ENCODE measurements around the gene SOX18. TPM values are rescaled to one million over a fixed set of nuclear protein-coding genes. Genes with fewer than 3 reads are reported as not detected.

The SOX18 gene
- total and polyA plus RNA-seq, 2 of the 13 experiments (the other 11 are each of a cell fraction or from before 2014, with no cell fraction given) = 1.6 to 1.9 TPM

GRCh38 chr20:64053841-64054661 is 4.6 kb upstream of the SOX18 start (continued):
- TF ChIP-seq HMGXB3 (CRISPR knock-in tag; IDR thresholded peaks at IDR 0.05; ENCODE audit: borderline replicate concordance) = peak; percentile 50; the same call in 1 of the 2 replicates
- TF ChIP-seq ONECUT2 (CRISPR knock-in tag; IDR thresholded peaks at IDR 0.05) = peak; percentile 36; the same call in 1 of the 2 replicates
- TF ChIP-seq ISX (CRISPR knock-in tag; conservative IDR thresholded peaks at IDR 0.05) = no peak
- 0 out of 2 replicates have a peak, but pooled peaks have one; percentile 2 for TF ChIP-seq JUN (CRISPR knock-in tag; IDR thresholded peaks at IDR 0.05)
- TF ChIP-seq IRX3 (CRISPR knock-in tag; IDR thresholded peaks at IDR 0.05; ENCODE audit: borderline replicate concordance, low read depth) = no peak
- TF ChIP-seq ZNF496 (CRISPR knock-in tag; IDR thresholded peaks at IDR 0.05; ENCODE audit: insufficient replicate concordance) = no peak
- no peak for TF ChIP-seq ZNF790 (CRISPR knock-in tag; IDR thresholded peaks at IDR 0.05; ENCODE audit: borderline replicate concordance)
- TF ChIP-seq REPIN1 (CRISPR knock-in tag; IDR thresholded peaks at IDR 0.05; ENCODE audit: borderline replicate concordance, low read depth) = no peak
- TF ChIP-seq ZMYM3 (CRISPR knock-in tag; IDR thresholded peaks at IDR 0.05) = peak; percentile 57
- TF ChIP-seq XBP1 (CRISPR knock-in tag; IDR thresholded peaks at IDR 0.05) = peak; percentile 87; the same call in 1 of the 2 replicates
- TF ChIP-seq IRF1 (CRISPR knock-in tag; IDR thresholded peaks at IDR 0.05; ENCODE audit: low read depth) = no peak
- no peak for TF ChIP-seq ZXDC (CRISPR knock-in tag; IDR thresholded peaks at IDR 0.05)
- TF ChIP-seq TMF1 (CRISPR knock-in tag; IDR thresholded peaks at IDR 0.05; ENCODE audit: low read depth) = no peak; the same call in 1 of the 2 replicates
- no peak for TF ChIP-seq ATF5 (CRISPR knock-in tag; IDR thresholded peaks at IDR 0.05; ENCODE audit: low read depth)
- TF ChIP-seq ZNF441 (CRISPR knock-in tag; IDR thresholded peaks at IDR 0.05; ENCODE audit: borderline replicate concordance) = peak; percentile 78

All from HepG2 (cell line).